Activated CD8-positive, alpha-beta memory T cell treated with anti-CD3 and anti-CD28 coated beads, Interleukin-2, amount 50 U/mL, for 48 hours (primary cell): ENCODE results near the gene ITGA2.

Source experiments
- DNase-seq: peaks from one replicate; pipeline ENCODE4 v3.0.0-alpha.2; 2020

The ITGA2 gene

GRCh38 chr5:52989781-52990527 lies 802 bp downstream of the ITGA2 start:
- peak; percentile 58 for DNase-seq

DNA sequence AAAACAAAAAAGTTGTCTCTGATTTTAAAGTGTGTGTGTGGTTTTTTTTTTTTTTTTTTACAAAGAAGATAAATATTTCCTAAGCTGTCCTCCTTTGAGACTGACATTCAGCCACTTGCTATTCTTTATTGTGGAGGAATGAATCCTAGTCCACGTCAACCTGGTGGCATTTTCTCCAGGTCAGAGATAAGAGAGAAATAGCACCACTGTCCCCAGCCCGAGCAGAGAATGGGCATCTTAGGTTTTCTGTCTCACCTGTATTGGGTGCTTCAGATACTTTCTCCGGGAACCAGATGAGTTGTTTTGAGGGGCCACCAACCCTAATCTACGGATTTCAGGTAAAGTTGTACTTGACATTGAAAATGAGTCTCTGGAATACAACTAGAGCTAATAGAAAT lies 1.4 kb downstream of the ITGA2 start:
- no peak for DNase-seq

DNA sequence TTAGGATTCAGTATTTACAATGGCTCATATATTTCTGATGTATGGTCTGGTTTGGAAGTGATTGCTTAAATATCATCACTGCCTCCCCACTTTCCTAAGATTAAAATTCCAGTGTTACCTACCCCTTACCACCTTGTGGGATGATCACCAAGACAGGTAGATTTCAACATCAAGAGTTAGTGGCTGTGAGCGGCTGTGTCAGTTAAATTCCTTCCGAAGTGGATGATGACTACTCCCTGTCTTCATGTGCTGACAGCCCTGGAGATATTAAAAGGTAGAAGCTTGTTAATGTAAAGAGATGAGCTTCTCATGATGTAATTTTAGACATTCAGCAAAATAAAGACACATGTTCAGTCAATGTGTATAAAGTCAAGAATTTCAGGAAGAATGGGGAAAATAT lies 4.2 kb downstream of the ITGA2 start:
- DNase-seq = no peak

- DNase-seq = no peak
These were observed 5.1 kb downstream of the ITGA2 start for GRCh38 chr5:52994266-52994665.

DNA sequence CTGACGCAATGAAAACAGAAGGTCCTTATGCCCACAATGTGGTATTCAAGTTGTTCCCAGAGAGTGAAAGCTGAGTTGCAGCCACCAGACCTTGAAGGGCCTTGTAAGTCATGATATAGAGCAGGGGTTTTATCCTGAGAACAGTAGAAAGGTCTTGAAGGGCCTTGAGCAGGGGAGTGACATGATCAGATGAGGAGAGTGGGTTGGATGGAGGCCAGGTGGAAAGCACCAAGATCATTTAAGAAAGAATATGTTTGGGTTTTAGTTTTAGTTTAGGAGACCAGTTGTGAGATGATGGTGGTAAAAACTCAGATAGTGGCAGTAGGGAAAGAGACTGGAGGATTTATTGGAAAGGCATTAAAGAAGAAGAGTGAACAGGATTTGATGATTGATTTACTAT lies 5.9 kb downstream of the ITGA2 start:
- no peak for DNase-seq

DNA sequence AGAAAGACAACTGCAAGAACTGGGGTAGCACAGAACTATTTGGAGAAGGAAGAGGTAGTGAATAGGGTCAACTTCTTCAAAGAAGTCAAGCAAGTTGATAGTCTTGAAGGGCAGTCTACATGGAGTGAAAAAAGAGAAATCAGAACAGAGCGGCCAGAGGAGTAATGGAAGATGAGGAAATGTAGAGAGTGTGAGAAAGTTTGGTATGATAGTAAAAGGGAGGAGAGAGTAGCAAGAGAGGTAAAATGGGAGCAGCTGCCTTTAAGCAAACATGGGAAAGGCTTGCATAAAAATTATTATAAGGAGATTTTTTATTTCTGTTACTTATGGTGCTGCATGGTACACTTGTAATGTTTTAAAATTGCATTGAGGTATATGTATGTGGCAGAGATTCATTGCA lies 6.8 kb downstream of the ITGA2 start:
- DNase-seq = no peak

DNA sequence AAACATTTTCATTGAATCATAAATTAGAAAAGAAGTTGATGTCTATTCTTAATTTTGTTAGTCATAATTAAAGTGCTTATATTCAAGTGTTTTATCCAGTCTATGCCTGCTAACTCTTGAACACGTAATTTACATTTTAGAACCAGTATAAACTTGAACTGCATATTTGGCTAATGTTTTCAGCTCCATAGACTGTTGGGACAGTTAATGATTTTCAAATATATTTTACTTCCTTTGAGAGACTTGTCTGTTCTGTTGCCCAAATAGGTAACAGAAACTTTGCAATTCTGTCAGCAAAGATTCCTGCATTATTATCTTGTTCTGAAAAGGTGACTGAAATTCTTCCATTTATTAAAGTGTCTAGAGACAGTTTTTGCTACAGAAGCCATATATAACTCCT lies 7.8 kb downstream of the ITGA2 start:
- no peak for DNase-seq

- DNase-seq = no peak
These were observed 8.3 kb downstream of the ITGA2 start for GRCh38 chr5:52997424-52997823.

GRCh38 chr5:52998552-52999313 lies 9.6 kb downstream of the ITGA2 start:
- DNase-seq = no peak

GRCh38 chr5:52999344-52999949 lies 10.3 kb downstream of the ITGA2 start:
- no peak for DNase-seq

DNA sequence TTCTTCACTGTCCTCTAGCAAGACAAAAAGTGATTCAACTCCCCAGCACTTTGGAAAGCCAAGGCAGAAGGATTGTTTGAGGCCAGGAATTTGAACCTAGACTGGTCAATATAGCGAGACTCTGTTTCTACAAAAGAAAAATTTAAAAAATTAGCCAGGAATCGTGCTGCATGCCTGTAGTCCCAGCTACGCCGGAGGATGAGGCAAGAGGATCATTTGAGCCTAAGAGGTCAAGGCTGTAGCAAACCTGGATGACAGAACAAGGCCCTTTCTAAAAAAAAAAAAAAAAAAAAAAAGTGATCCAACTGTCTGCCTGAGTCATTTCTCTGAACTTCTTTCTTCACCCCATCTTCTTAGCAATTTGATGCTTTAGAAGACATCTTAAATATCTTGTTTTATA lies 12.4 kb downstream of the ITGA2 start:
- DNase-seq = no peak

DNA sequence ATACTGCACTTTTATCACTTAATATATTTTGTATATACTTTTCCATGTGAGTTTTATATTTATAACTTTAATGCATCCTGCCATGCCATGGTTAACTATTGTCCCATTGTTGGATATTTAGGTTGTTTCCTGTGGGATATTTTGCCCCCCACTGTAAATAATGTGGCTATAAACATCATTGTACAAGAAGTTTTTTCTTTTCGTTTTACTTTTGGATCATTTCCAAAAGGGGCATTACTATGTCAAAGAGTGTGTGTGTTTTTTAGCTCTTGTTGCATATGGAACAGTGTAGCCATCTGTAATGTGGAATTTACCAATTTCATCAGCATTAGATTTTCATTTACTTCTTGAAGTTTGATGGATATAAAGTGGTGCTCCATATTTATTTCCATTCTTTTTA lies 13.3 kb downstream of the ITGA2 start:
- no peak for DNase-seq

DNA sequence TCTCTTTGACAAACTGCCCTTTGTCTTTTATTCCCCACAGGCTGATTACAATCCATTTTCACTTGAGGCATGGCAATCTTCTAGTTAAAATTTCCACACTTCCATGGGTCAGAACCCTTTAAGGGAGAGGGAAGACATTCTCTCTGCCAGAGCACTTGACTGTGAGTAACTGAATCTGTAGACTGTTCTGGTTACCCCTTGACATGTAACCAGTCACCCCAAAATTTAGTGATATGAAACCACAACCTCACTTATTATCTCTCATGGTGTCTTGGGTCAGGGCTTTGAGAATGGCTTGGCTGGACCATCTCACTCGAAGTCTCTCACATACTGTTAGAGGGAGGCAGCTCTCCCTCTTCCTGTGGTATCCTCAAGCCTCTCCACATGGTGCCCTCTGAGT lies 14.0 kb downstream of the ITGA2 start:
- DNase-seq = no peak

DNA sequence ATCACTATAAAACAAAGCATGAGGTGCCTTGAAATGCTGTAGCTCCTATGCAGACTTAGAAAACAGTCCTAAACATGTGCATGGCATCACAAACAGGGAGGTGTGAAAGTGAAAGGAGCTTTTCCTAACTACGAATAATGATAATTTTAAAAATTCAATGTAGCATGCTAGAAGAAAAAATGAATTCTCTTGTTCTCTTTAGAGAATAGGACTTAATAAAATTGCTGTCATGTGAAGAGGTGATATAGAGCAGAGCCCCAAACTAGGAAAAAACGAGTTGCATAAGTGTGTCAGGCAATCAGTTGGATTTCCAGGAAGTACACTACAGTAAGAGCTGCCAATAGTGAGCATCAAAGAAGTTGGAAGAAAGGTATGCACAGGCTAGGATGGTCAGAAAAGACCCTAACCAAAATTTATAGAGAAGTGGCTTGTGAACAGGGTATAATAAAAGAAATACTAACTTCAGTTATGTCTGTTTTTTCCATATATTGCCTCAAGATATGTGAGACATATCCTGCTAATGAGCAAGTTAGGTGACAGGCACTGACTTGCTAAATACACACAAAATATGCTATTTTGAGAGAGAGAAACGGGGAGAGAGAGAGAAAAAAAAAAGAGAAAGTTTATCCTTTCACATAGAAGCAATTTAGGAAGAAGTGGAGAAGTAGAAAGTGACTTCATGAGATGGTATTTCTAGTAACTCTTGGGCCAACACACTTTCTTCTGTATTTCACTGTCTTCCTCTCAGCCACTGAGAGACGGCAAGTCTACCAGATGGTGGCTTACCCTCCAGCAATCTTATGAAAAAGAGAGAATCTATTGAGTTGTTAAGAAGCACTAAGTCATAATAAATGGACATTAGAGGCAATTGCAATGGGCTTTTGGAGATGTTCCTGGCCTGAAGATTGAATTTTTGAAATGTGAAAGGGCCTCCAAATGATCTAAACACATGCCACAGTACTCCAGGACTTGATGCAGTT lies 18.0 kb downstream of the ITGA2 start:
- DNase-seq = no peak

DNA sequence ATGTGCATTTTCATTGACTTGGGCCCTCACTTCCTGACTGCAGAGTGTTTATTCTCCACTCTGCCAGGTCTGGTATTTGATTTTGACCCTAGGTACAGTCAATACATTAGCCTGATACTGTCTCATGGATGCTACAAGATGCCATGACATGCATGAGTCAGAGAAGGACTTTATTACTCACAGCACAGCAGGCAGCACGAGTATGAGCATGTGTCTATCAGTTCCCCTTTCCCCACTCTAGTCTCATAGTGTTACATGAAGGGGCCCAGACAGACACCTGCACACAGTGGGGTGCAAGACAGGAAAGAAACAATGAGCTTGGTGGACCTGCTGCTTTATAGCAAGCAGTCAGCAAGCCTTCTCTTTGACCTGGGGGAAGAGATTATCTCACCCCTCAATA lies 19.6 kb downstream of the ITGA2 start:
- DNase-seq = peak; percentile 66

DNA sequence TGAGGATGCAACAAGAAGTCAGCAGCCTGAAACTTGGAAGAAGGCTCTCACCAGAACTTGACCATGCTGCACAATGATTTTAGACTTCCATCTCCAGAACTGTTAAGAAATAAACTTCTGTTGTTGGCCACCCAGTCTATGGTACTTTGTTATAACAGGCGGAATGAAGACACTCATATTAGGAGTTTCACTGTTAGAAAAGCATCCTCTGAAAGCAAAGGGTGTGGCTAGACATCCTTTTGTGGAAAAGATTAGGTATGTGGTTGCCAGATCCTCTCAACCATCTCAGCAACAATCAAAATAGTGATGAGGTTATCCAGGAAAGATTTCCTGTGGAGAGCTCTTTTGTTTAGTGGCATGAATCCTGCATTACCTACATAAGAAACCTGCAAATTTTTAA lies 20.7 kb downstream of the ITGA2 start:
- no peak for DNase-seq

- no peak for DNase-seq
These were observed 21.7 kb downstream of the ITGA2 start for GRCh38 chr5:53010814-53011213.

GRCh38 chr5:53011233-53011632 lies 22.1 kb downstream of the ITGA2 start:
- no peak for DNase-seq

GRCh38 chr5:53013857-53014256 lies 24.7 kb downstream of the ITGA2 start:
- no peak for DNase-seq

- DNase-seq = no peak
These were observed 28.2 kb downstream of the ITGA2 start for GRCh38 chr5:53017383-53017782.

DNA sequence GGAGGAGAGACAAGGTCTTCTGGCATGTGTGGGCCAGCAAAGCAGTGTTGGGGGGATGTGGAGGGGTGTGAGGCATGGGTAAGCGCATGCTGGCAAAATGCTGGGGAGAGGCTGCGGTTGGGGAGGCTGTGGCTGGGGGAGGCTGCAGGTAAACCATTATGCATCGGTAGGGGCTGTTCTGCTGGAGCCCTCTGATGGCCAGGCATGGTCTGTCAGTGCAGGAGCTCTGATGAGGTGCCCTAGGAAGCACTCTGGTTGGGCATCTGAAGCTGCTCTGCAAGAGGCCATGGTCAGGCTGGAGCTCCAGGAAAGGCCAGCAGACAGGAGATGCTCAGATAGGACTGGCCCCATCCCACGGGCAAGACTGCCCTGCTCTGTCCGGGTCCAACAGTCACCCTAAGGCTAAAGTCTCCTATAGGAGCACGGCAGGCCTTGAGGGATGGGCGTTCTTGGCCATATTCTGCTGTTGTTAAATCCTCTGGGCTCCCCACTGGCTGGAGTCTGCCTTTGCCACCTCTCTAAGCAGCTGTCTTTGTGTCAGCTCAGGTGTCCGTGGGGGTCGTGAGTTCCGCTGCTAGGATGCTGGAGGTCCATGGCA lies 28.7 kb downstream of the ITGA2 start:
- no peak for DNase-seq

- DNase-seq = no peak
These were observed 30.2 kb downstream of the ITGA2 start for GRCh38 chr5:53019320-53019719.
